Osteoblast (primary cell): ENCODE results near the gene SLC43A2. TPM values are rescaled to one million over a fixed set of nuclear protein-coding genes. Genes with fewer than 3 reads are reported as not detected.

Experiments
- DNase-seq: peaks from one replicate; pipeline ENCODE4 v3.0.0; 2011; ENCODE audit warnings: low spot score, mixed read lengths; ENCODE audit not compliant: insufficient read length; ENCODE audit errors: missing footprints
- H2AFZ ChIP-seq: 2 replicates; pipeline ENCODE4 v1.6.0; 2011; ENCODE audit warnings: mild to moderate bottlenecking, low read length
- H3K27ac ChIP-seq: 2 replicates; pipeline ENCODE4 v1.5.1; 2011; ENCODE audit warnings: mild to moderate bottlenecking, low read depth, low read length, moderate library complexity
- H3K27me3 ChIP-seq: 2 replicates; pipeline ENCODE4 v1.6.0; 2012; ENCODE audit warnings: mild to moderate bottlenecking, control low read depth, inconsistent platforms, low read length, moderate library complexity; ENCODE audit not compliant: insufficient read depth
- H3K36me3 ChIP-seq: 2 replicates; pipeline ENCODE4 v1.5.1; 2011; ENCODE audit warnings: mild to moderate bottlenecking, low read length, control low read depth, moderate library complexity; ENCODE audit not compliant: insufficient read depth
- H3K4me1 ChIP-seq: 2 replicates; pipeline ENCODE4 v1.5.1; 2011; ENCODE audit warnings: mild to moderate bottlenecking, low read length, control low read depth, moderate library complexity; ENCODE audit not compliant: insufficient read depth
- H3K4me2 ChIP-seq: 2 replicates; pipeline ENCODE4 v1.6.0; 2011; ENCODE audit warnings: mild to moderate bottlenecking, low read length; ENCODE audit not compliant: insufficient read depth
- H3K4me3 ChIP-seq: fragments of 200-600 bp; sonication (generic); 3 replicates; pipeline ENCODE4 v1.5.1; 2012; ENCODE audit warnings: mild to moderate bottlenecking, low read length, inconsistent platforms; ENCODE audit not compliant: insufficient read depth
- H3K79me2 ChIP-seq: 2 replicates; pipeline ENCODE4 v1.6.0; 2012; ENCODE audit warnings: mild to moderate bottlenecking, low read length, control low read depth, inconsistent platforms; ENCODE audit not compliant: insufficient read depth
- H3K9me3 ChIP-seq: 2 replicates; pipeline ENCODE4 v1.5.1; 2011; ENCODE audit warnings: low read depth, low read length, control low read depth
- H4K20me1 ChIP-seq: 2 replicates; pipeline ENCODE4 v1.6.0; 2012; ENCODE audit warnings: mild to moderate bottlenecking, low read length, control low read depth; ENCODE audit not compliant: insufficient read depth
- total RNA-seq: library from RNA; depleted of rRNA; stranded (reverse); fragments of >200 nt; gene quantifications from 2 replicates; pipeline ENCODE4 v1.2.3, GENCODE V29; 2012
- TF ChIP-seq, protein P1 (sequence below): IDR thresholded peaks from 2 replicates; pipeline ENCODE4 v1.5.1; 2011; ENCODE audit warnings: mild to moderate bottlenecking, low read depth, low read length, moderate library complexity; ENCODE audit errors: extremely low read depth

Gene SLC43A2
- total RNA-seq, 1 donor, result 5.4 TPM

GRCh38 chr17:1638624-1639300, 10.1 kb upstream of the SLC43A2 start:
- Histone ChIP-seq H4K20me1 (no peaks in the 10 kb centered on the region), H3K36me3 (no peaks in the 10 kb centered on the region), H3K79me2 (no peaks in the 10 kb centered on the region), H3K27me3 (no peaks in the 10 kb centered on the region), H3K9me3 (no peaks in the 10 kb centered on the region), H3K4me1 (peaks cover under 1% of the 10 kb centered on the region), H3K4me2 (no peak overlapping the region), H3K27ac (no peak overlapping the region), H3K4me3 (no peak overlapping the region), H2AFZ (no peak overlapping the region)
- TF ChIP-seq, protein P1, sequence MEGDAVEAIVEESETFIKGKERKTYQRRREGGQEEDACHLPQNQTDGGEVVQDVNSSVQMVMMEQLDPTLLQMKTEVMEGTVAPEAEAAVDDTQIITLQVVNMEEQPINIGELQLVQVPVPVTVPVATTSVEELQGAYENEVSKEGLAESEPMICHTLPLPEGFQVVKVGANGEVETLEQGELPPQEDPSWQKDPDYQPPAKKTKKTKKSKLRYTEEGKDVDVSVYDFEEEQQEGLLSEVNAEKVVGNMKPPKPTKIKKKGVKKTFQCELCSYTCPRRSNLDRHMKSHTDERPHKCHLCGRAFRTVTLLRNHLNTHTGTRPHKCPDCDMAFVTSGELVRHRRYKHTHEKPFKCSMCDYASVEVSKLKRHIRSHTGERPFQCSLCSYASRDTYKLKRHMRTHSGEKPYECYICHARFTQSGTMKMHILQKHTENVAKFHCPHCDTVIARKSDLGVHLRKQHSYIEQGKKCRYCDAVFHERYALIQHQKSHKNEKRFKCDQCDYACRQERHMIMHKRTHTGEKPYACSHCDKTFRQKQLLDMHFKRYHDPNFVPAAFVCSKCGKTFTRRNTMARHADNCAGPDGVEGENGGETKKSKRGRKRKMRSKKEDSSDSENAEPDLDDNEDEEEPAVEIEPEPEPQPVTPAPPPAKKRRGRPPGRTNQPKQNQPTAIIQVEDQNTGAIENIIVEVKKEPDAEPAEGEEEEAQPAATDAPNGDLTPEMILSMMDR, result no peak
- peak; percentile 37 for DNase-seq

- no peaks in the 10 kb centered on the region for H4K20me1 ChIP-seq
- H3K27me3 ChIP-seq, result no peaks in the 10 kb centered on the region
- peak; percentile 2 for DNase-seq
- no peaks in the 10 kb centered on the region for H3K9me3 ChIP-seq
- H3K4me2 ChIP-seq, result no peak overlapping the region
- no peak overlapping the region for H3K4me3 ChIP-seq
- no peaks in the 10 kb centered on the region for H3K36me3 ChIP-seq
- H3K27ac ChIP-seq, result no peak overlapping the region
- H3K4me1 ChIP-seq, result no peaks in the 10 kb centered on the region
- no peak overlapping the region for H2AFZ ChIP-seq
- TF ChIP-seq, protein P1, result no peak
- H3K79me2 ChIP-seq, result no peaks in the 10 kb centered on the region
Measured at GRCh38 chr17:1638171-1638590, 9.5 kb upstream of the SLC43A2 start.

- Histone ChIP-seq H3K36me3 (no peaks in the 10 kb centered on the region), H2AFZ (no peak overlapping the region), H3K27me3 (no peaks in the 10 kb centered on the region), H3K4me2 (no peak overlapping the region), H3K9me3 (no peaks in the 10 kb centered on the region), H3K79me2 (no peaks in the 10 kb centered on the region), H4K20me1 (no peaks in the 10 kb centered on the region), H3K4me1 (no peaks in the 10 kb centered on the region), H3K27ac (no peak overlapping the region), H3K4me3 (no peak overlapping the region)
- TF ChIP-seq, protein P1, result no peak
- peak; percentile 51 for DNase-seq
Measured at GRCh38 chr17:1636732-1637285, 8.2 kb upstream of the SLC43A2 start.

- Histone ChIP-seq H4K20me1 (no peaks in the 10 kb centered on the region), H2AFZ (no peak overlapping the region), H3K4me1 (no peaks in the 10 kb centered on the region), H3K27ac (no peak overlapping the region), H3K4me3 (no peak overlapping the region), H3K27me3 (no peaks in the 10 kb centered on the region), H3K4me2 (no peak overlapping the region), H3K36me3 (no peaks in the 10 kb centered on the region), H3K79me2 (no peaks in the 10 kb centered on the region), H3K9me3 (no peaks in the 10 kb centered on the region)
- TF ChIP-seq, protein P1, result no peak
- DNase-seq, result peak; percentile 79
Measured at GRCh38 chr17:1635675-1636465, 7.2 kb upstream of the SLC43A2 start.
